Left lobe of liver (tissue), 2 donors: ENCODE data around the gene MYBBP1A. TPM values are rescaled to one million over a fixed set of nuclear protein-coding genes. Genes with fewer than 3 reads are reported as not detected.
"Not testable (repeated sequence)": the region's sequence is repeated elsewhere in the genome, so short reads cannot be mapped to it uniquely, and the experiment has no call there.

Experiments
- ATAC-seq: fragments of 200-7000 bp; cut with Tn5 transposase; one replicate; pipeline ENCODE4 v1.9.1; 2020; ENCODE audit warnings: mild to moderate bottlenecking, moderate library complexity
- DNase-seq: peaks from one replicate; pipeline ENCODE4 v3.0.0-alpha.2; 2020; ENCODE audit warnings: low spot score
- total RNA-seq: library from RNA; stranded (reverse); gene quantifications from one replicate; pipeline ENCODE4 v1.2.1, GENCODE V29; 2021
- donor health status: DM: no; HTN: no; CAD: no; lungs with moderate emphysema.
- donor health status: DM: no; HTN: yes; CAD: no.

The MYBBP1A gene, protein sequence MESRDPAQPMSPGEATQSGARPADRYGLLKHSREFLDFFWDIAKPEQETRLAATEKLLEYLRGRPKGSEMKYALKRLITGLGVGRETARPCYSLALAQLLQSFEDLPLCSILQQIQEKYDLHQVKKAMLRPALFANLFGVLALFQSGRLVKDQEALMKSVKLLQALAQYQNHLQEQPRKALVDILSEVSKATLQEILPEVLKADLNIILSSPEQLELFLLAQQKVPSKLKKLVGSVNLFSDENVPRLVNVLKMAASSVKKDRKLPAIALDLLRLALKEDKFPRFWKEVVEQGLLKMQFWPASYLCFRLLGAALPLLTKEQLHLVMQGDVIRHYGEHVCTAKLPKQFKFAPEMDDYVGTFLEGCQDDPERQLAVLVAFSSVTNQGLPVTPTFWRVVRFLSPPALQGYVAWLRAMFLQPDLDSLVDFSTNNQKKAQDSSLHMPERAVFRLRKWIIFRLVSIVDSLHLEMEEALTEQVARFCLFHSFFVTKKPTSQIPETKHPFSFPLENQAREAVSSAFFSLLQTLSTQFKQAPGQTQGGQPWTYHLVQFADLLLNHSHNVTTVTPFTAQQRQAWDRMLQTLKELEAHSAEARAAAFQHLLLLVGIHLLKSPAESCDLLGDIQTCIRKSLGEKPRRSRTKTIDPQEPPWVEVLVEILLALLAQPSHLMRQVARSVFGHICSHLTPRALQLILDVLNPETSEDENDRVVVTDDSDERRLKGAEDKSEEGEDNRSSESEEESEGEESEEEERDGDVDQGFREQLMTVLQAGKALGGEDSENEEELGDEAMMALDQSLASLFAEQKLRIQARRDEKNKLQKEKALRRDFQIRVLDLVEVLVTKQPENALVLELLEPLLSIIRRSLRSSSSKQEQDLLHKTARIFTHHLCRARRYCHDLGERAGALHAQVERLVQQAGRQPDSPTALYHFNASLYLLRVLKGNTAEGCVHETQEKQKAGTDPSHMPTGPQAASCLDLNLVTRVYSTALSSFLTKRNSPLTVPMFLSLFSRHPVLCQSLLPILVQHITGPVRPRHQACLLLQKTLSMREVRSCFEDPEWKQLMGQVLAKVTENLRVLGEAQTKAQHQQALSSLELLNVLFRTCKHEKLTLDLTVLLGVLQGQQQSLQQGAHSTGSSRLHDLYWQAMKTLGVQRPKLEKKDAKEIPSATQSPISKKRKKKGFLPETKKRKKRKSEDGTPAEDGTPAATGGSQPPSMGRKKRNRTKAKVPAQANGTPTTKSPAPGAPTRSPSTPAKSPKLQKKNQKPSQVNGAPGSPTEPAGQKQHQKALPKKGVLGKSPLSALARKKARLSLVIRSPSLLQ (N-terminal part only)
- total RNA-seq: 18.5 TPM

DNA sequence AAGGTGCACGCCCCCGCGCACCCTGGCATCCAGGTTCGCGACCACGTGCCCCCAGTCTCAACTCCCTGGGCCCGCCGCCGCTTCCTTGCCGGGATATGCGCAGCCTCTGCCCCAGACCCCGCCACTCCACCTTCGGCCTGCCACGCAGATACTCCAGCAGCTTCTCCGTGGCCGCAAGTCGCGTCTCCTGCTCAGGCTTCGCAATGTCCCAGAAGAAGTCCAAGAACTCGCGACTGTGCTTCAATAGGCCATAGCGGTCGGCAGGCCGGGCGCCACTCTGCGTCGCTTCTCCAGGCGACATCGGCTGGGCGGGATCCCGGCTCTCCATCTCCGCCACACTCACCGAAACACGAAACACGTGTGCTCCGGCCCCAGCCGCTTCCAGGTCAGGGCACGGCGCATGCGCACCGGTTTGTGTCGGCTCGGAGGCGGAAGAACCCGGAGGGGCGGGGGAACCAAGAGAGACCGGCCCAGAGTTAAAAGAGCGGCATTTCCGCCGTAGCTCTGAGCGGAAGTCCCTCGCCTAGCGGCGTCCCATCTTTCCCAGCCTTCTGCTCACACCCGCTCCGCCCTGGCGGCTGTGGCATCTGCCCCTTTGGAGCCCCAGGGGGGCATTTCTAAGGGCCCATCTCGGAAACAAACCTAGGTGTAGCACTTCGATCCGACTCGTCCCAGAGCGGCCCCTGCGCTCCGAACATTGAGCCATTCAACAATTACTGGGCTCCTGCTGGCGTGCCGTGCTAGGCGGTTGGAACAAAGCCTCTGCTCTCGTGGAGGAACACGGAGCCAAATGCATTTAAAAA is at the start of gene MYBBP1A:
TSS of gene MYBBP1A (minus strand) at position 388 of the 803 bp plus-strand sequence. CDS start at position 328, 60 bp downstream.
- peak; percentile 93 for ATAC-seq
- peak; percentile 98 for DNase-seq

DNA sequence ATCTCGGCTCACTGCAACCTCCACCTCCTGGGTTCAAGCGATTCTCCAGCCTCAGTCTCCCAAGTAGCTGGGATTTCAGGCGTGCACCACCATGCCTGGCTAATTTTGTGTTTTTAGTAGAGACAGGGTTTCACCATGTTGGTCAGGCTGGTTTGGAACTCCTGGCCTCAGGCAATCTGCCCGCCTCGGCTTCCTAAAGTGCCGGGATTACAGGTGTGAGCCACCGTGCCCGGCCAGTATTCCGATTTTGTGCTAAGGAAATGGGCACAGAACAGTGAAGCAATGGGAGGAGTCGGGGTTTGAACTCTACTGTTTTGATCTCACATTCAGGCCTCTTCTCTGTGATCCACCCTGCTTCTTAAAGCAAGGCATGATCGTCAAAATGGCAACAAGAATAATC is 49.6 kb upstream of the MYBBP1A start:
- DNase-seq, ATAC-seq: not testable (repeated sequence)

DNA sequence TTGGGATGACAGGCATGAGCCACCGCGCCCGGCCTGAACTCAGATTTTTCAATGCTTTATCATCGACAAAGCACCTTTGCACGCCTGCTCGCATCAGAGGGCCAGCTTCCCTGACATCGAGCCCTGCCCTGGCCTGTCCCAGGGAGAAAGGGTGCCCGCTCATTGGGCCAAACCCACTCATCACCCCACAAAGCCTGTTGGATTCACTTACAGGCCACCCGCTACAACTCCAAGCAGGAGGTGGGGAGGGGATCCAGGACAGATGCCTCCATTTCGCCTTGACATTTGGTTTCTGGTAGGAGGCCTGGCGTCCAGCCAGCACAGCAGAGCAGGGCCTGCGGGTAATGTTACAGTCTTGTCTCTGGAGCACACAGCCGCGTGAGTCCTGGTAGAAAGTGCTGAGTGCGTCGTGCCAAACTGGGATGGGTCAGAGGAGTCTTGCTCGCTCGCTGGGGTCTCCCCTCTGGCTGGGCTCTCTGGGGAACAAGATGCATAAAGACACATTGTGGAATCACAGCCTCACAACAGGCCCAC is 49.0 kb upstream of the MYBBP1A start:
- DNase-seq (no peak), ATAC-seq (no peak)

DNA sequence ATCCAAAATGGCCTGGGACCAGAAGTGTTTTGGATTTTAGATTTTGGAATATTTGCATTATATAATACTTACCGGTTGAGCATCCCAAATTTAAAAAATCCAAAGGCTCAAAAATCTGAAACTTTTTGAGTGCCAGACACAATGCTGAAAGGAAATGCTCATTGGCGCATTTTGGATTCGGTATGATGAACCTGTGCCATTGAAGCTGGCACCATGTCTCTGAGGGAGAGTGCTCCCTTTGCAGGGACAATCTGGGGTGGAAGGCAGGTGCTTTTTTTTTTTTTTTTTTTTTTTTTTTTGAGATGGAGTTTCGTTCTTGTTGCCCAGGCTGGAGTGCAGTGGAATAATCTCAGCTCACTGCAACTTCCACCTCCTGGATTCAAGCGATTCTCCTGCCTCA is 46.9 kb upstream of the MYBBP1A start:
- ATAC-seq (no peak), DNase-seq (no peak)

DNA sequence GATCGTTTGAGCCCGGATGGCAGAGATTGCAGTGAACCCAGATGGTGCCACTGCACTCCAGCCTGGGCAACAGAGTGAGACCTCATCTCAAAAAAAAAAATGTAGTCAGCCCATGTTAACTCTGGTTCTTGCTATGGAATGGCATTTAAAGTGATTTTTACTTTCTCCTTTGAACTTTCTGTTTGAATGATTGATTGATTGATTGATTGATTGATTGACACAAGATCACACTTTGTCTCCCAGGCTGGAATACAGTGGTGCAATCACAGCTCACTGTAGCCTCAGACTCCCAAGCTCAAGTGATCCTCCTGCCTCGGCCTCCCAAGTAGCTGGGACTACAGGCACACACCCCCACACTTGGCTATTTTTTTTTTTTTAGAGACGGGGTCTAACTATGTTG is 46.1 kb upstream of the MYBBP1A start:
- no peak for ATAC-seq

DNA sequence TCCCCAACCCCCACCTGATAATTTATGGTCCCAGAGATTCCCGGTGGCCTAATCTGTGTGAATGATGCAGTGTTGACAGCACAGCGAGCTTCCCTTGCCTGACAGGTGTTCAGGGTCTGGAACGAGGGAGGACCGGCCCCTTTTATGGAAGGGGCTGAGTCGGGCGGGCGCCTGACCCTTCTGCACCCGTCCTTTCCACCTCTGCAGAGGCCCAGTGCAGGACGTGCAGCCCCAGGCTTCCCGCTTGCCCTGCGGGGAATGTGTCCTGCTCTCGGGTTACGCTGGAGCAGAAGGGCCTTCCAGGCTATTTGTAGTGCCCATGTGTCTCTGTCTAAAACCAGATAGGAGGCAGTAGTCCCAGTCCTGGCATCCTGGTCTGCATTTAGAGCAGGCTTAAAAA is 45.4 kb upstream of the MYBBP1A start:
- no peak for ATAC-seq
- no peak for DNase-seq

More for the DNA sequence above, 46.1 kb upstream of the MYBBP1A start:
- no peak for DNase-seq

DNA sequence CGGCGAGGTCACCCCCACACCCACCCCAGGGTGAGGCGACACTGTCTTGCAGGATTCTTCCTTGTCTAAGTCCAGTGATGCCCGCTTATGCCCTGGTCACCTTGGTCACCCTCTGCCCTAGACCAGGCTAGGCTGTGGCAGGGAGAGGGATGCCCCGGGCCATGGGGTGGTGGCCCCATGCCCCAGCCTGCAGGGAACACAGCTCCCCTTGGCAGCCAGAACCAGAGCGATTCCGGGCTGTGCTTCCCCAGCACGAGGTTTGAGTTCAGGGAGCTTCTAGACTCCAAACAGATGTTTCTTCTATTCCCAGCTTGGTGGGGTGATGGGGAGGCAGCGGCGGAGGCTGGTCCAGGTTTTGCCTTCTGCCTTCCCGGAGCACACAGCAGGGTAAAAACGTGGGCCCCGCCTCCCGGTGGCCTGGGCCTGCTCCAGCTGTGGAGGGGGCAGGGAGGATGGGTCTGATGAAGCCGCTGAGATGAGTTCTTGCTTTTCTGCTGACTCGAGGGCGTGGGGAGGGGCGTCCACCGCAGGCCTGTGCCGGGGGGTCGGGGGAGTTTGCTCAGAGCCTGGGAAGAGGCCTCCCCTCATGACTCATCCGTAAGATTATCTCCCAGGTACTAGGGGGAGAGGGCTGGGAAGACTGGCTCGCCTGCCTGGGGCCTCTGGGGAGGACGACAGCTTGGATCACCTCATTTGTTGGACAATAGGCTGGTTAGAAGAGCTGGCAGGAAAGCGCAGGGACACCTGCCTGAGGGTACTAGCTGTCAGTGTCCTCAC is 44.5 kb upstream of the MYBBP1A start:
- DNase-seq (no peak), ATAC-seq (no peak)

DNA sequence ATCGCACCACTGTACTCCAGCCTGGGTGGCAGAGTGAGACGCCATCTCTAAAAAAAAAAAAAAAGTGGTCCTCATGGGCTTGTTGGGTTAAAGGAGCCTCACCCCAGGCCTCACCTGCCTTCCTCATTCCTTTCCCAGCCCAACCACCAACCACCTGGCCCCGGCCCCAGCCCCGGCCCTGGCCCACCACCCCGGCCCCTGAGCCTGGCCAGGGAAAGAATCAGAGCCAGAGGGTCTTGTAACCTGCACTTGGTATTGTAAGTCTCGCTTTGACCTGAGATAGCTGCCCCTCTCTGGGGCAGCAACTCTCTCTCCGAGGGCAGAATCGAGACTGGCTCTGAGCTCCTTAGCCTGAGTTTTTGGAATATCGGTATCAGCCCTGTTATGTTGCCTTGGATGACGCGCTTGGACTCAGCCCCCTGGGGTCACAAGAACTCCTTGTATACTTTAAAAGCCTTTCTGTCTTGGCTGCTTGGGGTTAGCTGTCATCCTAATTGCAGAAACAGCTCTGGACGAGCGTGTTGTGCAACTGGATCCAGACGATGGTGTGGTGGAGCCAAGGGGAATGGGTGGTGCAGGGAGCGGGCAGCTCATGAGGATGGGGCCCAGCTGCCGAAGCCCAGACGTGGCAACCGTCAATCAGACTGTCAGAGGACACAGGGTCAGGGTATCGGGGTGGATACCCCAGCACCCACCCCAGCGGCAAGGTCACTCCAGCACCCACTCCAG is 43.8 kb upstream of the MYBBP1A start:
- ATAC-seq (peak; percentile 21), DNase-seq (no peak)

DNA sequence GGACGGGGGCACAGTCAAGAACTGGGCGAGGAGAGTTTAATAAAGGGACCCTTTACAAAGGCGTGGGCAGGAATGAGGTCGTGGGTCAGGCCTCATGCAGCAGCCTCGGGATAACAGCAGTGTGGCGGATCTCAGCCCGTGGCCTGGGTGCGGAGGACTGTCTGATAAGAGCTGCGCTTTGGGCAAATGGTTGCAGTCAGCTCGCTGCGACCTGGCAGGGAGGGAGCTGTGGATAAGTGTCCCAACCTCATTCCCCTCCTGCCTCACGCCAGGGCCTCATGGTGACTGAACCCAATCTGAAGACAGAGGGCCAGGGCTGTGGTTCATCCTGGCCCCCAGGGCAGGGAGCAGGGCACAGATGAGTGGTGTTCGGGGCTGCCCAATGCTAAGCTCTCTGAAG is 42.8 kb upstream of the MYBBP1A start:
- no peak for DNase-seq
- ATAC-seq: no peak

DNA sequence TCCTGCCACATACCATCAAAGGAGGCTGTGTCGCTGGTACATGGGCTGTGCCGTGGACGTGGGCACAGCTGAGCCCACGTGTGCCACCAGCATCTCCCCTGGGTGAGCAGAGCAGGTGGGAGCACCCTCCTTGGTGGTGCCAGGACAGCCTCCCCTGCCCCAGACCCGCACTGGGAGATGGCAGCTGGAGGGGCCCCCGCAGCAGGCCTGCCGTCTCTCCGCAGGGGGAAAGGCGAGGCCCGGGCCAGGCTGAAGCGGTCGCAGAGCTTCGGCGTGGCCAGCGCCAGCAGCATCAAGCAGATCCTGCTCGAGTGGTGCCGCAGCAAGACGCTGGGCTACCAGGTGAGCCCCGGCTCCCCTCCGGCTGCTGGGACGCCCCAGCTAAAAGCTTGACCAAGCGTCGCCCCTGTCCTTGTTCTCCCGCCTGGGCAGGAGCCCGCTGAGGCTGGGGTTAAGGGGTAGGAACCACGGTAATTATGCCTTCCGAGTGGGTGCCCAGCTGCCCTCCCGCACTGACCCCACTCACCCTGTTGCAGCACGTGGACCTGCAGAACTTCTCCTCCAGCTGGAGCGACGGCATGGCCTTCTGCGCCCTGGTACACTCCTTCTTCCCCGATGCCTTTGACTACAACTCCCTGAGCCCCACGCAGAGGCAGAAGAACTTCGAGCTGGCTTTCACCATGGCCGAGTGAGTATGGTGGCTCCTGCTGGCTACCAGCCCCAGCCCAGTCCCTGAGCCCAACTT is 41.6 kb upstream of the MYBBP1A start:
- ATAC-seq (no peak), DNase-seq (no peak)

DNA sequence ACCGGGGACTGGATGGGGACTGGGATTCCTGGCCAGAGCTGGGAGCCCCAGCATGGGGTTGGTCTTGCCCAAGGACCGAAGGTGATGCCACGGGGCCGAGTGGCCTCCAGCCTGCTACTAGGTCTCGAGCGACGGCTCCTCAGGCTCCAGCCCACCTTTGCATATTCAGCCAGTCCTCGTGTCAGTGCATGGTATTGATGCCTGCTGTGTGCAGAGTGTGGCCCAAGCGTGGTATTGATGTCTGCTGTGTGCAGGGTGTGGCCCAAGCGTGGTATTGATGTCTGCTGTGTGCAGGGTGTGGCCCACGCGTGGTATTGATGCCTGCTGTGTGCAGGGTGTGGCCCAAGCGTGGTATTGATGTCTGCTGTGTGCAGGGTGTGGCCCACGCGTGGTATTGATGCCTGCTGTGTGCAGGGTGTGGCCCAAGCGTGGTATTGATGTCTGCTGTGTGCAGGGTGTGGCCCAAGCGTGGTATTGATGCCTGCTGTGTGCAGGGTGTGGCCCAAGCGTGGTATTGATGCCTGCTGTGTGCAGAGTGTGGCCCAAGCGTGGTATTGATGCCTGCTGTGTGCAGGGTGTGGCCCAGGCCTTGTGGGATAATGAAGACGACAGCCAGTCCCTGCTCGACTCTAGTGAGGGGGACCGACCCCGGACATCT is 40.6 kb upstream of the MYBBP1A start:
- not testable (repeated sequence) for DNase-seq, ATAC-seq

DNA sequence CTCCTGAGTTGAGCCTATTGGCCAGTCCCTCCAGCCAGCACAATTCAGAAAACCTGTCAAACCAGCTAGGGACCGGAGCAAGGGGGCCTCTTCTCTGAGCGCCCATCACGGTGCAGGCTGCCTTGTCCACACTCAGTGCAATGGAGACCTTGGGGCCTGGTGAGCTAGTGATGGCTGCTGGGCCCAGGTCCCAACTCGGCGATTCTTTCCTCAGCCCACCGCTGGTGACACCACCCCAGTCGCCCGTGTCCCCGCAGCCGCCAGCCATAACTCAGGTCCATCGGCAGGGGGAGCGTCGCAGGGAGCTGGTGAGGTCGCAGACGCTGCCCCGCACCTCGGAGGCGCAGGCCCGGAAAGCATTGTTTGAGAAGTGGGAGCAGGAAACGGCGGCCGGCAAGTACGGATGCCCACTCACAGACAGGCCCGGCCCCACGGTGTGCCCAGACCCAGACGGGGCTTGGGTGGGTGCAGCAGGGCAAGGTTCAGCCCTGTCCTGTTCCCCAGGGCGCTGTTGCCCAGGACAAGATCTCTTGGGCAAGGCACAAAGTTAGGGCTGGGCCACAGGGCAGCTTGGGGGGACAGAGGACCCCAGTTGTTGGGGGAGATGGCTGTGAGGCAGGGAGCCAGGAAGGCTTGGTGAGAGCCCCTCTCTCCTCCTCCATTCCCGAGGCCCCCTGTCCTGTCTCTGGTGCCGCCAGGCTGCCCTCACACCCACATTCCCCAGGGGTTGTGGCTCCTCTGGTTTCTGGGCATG is 39.9 kb upstream of the MYBBP1A start:
- ATAC-seq: peak; percentile 57
- DNase-seq: no peak

DNA sequence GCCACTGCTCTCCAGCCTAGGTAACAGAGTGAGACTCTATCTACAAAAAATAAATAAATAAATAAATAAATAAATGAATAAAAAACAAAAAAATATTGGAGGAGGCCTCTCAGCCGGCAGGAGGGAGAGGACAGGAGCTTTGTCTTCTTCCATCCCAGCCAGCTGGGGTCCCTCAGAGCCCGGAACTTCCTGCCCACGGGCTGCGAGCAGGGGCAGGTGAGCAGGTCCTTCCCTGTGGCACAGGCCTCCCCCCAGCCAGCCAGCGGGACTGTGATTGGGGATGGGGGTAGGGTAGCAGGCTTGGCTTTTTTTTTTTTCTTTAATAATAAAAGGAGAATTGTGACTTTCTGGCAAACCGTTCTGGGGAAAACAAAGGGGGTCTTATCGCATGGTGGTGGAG is 39.2 kb upstream of the MYBBP1A start:
- no peak for DNase-seq

DNA sequence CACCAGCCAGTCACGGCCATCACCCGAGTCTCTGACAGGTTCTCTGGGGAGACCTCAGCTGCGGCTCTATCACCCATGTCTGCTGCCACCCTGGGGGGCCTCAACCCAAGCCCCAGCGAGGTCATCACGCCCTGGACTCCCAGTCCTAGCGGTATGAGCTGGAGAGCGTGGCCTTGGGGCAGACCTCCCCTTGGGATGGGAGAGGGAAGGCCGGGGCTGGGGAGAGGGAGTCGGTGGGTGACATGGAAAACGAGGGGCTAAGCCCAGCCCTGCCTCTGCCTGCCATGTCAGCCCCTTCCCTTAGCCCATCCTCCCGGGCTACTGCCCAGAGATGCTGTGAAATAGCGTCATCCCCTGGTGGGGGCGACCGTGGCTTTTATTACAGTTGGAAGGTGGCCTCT is 37.8 kb upstream of the MYBBP1A start:
- no peak for ATAC-seq
- no peak for DNase-seq

More for the DNA sequence above, 39.2 kb upstream of the MYBBP1A start:
- ATAC-seq: no peak

DNA sequence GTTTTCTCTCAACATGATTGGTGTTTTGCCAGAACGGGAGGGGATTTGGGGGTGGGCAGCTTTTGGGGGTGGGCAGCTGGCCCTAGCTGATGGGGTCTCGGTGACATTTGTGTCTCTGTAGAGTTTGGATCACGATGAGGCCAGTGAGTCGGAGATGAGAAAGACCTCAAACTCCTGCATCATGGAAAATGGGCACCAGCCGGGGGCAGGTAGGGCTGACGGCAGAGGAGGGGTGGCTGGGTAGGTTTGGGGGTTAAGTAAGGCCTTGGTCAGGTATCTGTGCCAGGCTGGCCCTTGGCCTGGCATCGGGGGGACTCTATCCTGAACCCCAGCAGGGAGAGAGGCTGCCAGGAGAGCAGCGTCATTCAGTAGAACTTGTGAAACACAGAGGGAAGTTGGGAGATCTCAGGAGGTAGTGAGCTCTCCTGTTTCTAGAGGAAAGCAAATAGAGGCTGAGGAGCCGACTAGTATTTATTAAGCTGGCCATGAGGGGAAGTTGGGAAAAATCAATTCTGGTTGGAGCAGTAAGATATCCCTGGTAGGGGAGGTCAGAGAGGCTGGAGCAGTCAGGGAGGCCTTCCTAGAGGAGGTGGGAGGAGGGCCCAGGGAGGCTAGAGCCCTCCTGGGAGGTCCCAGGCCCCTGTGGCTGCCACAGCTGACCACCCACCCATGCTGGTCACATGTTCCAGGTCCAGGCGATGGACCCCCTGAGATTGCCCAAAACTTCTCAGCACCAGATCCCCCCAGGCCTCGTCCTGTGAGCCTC is 37.2 kb upstream of the MYBBP1A start:
- no peak for ATAC-seq
- DNase-seq: no peak

DNA sequence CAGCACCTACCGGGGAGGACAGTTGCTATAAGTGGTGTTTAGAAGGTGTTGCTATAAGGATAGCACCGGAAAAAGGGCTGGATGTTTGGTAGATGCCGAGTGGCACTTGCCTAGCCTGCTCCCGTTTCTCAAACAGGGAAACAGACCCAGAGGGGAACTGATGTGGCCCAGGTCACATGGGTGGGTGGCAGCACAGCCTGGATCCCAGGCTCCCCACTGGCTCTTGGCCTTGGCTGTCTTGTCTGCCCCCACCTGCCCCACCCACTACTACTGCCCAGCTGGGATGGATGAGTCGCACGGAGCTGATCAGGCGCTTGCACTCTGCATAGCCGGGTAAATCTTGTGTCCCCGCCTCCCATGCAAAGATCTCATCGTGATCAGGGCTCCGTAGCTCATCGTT is 36.3 kb upstream of the MYBBP1A start:
- no peak for ATAC-seq
- DNase-seq: no peak
